GM23248 (cell line): ENCODE measurements around the gene RHBDF2.

ENCODE experiments used
- EZH2 ChIP-seq: fragments of 200-600 bp; sonication (generic); IDR thresholded peaks from 2 replicates; pipeline ENCODE4 v1.6.1; 2018; ENCODE audit warnings: antibody characterized with exemption, mild to moderate bottlenecking; ENCODE audit not compliant: insufficient read depth, poor library complexity, severe bottlenecking
- EZH2phosphoT487 ChIP-seq: fragments of 200-600 bp; sonication (generic); IDR thresholded peaks from 2 replicates; pipeline ENCODE4 v1.6.1; 2018; ENCODE audit warnings: antibody characterized with exemption, moderate library complexity, mild to moderate bottlenecking, low read depth; ENCODE audit not compliant: insufficient read depth

- TF ChIP-seq EZH2 (no peak), EZH2phosphoT487 (no peak)
These were observed 29.0 kb upstream of the RHBDF2 start for GRCh38 chr17:76530095-76530723.
